Esophagus muscularis mucosa (tissue), 3 donors: ENCODE measurements around the gene AUTS2.

Source experiments
- CTCF ChIP-seq, 3 experiments: fragments of 200-600 bp in 2 of 3; fragments of 450-650 bp in 1 of 3; sonication (generic) in 2 of 3; IDR thresholded peaks; one replicate each; pipeline ENCODE4 v1.5.1; 2017 to 2019; ENCODE audit warnings: antibody characterized with exemption in 3 of 3, mild to moderate bottlenecking in 2 of 3, moderate library complexity in 1 of 3
- POLR2A ChIP-seq: fragments of 450-650 bp; IDR thresholded peaks from one replicate; pipeline ENCODE4 v1.6.1; 2017; ENCODE audit warnings: antibody characterized with exemption, moderate library complexity, mild to moderate bottlenecking, low read depth
- POLR2AphosphoS5 ChIP-seq, 2 donors: sonication (generic); formaldehyde crosslinking; IDR thresholded peaks; one replicate each; pipeline ENCODE4 v1.6.1; 2017; ENCODE audit warnings: antibody characterized with exemption in 2 of 2

GRCh38 chr7:70188901-70189650, 590.8 kb downstream of the AUTS2 start:
- no peak for TF ChIP-seq POLR2AphosphoS5 (IDR thresholded peaks at IDR 0.05)
- no peak for TF ChIP-seq CTCF (IDR thresholded peaks at IDR 0.05)
- no peak for TF ChIP-seq POLR2A
